Right renal cortex interstitium (tissue), 3 donors: ENCODE data around the gene NPHP3. TPM values are rescaled to one million over a fixed set of nuclear protein-coding genes. Genes with fewer than 3 reads are reported as not detected.

Source experiments
- DNase-seq, 3 donors: peaks; one replicate each; pipeline ENCODE4 v3.0.0-alpha.2; 2013; ENCODE audit warnings: low read depth in 3 of 3, low spot score in 2 of 3
- polyA plus RNA-seq, 3 donors: library from polyadenylated mRNA; unstranded; fragments of 120-200 nt; gene quantifications; one replicate each; pipeline ENCODE4 v1.2.1, GENCODE V29; 2013; ENCODE audit not compliant: insufficient read length in 3 of 3

Gene NPHP3
- polyA plus RNA-seq, 3 donors: 29.9 to 37.9 (median 36.2) TPM

- DNase-seq: no peak
These were observed 27.2 kb downstream of the NPHP3 start for GRCh38 chr3:132694991-132695390.

DNA sequence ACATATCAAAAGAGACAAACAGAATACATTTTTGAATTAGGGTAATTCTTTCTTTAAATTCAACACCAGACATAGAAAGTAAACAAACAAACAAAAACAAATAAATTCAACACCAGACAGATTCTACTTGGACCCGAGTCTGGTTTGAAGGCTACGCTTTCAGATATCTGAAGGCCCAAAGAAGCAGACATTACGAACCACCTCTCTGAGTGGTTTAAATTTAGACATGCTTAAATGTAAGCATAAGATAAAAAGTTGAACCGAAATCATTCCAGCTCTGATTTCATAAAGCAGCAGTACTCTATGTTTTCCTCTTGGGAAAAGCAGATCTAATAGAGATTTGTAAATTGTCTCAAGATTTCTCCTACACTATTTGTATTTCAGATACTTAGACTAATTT, 32.2 kb downstream of the NPHP3 start:
- DNase-seq: no peak

DNA sequence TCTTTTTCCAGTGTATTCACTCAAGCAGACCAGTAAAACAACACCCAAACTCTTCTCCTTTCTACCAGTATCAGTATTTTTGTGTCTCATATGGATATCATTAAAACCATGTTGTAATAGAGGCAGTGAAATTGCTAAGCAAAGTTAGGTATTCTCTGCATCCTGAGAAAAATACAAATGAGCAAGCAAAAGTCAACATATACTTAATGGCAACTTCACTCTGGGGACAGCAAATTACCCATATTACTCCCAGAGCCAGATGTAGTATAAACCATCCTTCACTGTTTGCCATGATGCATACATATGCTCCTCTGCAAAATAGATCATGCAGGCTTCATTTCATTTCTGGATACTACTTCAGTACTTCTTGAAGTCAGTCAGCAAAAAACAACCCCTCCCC, 40.0 kb downstream of the NPHP3 start:
- no peak for DNase-seq

DNA sequence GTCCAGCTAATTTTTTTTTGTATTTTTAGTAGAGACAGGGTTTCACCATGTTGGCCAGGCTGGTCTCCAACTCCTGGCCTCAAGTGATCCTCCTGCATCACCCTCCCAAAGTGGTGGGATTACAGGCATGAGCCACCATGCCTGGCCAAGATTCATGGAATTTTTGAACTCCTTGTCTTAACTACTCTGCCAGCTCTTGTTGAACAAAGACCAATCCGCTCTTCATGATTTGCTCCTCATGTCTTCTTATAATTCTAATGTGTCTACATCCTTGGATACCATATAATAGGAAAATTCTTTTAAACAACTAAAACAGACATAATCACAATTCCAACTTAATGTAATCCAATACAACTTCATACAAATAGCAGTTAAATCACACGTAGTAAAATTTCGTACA, 40.8 kb downstream of the NPHP3 start:
- DNase-seq: no peak

- DNase-seq: no peak
These were observed 42.3 kb downstream of the NPHP3 start for GRCh38 chr3:132679911-132680310.

- DNase-seq: no peak
These were observed 46.8 kb downstream of the NPHP3 start for GRCh38 chr3:132675408-132675807.

DNA sequence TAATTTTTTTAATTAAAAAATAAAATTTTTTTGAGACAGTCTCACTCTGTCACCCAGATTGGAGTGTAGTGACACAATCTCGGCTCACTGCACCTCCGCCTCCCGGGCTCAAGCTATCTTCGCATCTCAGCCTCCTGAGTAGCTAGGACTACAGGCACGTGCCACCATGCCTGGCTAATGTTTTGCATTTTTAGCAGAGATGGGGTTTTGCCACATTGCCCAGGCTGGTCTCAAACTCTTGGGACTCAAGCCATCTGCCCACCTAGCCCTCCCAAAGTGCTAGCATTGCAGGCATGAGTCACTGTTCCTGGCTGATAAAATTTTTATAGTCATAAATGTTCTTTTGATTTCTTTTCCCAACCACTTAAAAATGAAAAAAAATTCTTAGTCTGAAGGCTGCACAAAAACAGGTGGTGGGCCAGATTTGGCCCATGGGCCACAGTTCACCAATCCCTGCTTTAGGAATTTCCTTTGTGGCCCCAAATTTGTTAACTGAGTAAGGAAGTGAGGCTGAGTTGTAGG, 52.9 kb downstream of the NPHP3 start:
- DNase-seq: no peak

DNA sequence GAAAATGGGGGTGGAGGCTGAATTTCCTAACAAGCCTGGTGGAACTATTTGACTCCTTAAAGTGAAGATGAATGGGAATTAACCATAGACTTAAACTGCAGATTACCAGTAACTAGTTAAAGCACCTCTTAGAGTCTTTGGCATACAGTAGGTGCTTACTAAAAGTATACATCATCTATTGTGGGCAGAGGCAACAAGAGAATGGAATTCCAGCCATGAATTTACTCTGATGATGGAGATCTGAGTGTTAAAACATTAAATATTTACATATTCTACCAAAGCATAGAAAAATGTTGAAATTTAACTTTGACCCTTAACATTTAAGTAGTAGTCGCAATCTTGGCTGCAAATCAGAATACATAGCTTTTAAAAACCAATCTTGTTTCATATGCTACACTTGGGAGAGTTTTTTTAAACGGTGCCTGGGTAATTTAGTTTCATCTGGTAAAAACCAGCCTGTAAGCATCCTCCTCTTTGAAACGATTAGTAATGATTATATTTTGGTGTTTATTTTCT, 56.9 kb downstream of the NPHP3 start:
- no peak for DNase-seq

DNA sequence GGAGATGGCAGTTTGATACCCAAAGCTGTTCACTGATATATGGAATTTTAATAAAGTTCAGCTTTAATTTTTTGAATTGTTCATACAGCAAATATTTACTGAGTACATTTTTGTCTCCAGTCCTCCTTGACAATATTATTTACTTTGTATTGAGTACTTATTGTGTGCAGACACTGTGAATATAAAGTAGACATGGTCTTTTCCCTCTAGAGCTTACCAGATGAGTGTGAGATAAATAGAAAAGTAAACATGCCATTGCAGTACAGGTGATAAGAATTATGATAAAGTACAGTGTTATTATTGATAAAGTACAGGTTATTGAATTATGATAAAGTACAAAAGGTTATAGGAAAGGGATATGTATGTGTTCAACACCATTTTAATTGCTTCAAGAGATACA, 60.0 kb downstream of the NPHP3 start:
- DNase-seq: no peak

GRCh38 chr3:132661101-132661500, 61.1 kb downstream of the NPHP3 start:
- DNase-seq: no peak

- DNase-seq: peak in 1 of 3 donors; percentile 29
These were observed 61.5 kb downstream of the NPHP3 start for GRCh38 chr3:132660811-132661070.

GRCh38 chr3:132660052-132660810, 62.0 kb downstream of the NPHP3 start, which contains the start of gene UBA5:
TSS of gene UBA5 (plus strand) at chr3:132660329. CDS start at chr3:132660538, 209 bp downstream.
- peak in 2 of 3 donors; percentile 64 to 83 for DNase-seq

DNA sequence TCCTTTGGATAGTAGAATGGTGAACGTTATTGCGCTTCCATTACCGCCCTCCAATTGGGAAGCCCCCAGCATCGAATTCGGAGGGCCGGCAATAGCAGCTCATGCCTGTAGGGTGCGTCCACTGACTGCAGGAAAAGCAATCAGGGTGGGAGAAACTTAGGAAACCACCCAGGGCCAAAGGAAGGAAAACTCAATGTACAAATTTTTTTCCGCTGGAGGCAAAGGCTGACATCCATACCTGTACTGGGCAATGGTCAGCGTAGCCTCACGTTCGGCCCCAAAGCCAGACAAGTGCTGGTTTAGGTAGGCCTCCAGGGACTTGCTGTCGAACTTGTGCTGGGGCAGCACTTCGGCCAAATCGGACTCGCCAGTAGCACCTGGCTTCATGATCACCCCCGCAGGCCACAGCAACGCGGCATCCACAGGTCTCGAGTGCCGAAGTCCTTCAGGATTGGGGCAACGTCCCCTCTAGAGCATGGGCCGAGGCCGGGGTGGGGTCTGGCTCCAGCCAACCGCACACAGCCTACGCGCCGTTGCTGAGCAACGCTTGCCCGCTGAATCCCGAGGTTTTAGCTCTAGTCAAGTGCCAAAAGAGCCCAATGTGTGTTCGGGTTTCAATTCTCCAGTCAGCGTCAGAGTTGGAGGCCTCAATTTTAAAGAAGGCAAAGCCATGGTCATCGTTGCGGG, 62.7 kb downstream of the NPHP3 start, which contains the start of gene ACAD11:
Gene ACAD11, minus strand, starts transcription at position 445 of the 687 bp plus-strand sequence. Its CDS starts 58 bp downstream, at position 387.
- DNase-seq: peak; percentile 50 to 65 (median 65)

DNA sequence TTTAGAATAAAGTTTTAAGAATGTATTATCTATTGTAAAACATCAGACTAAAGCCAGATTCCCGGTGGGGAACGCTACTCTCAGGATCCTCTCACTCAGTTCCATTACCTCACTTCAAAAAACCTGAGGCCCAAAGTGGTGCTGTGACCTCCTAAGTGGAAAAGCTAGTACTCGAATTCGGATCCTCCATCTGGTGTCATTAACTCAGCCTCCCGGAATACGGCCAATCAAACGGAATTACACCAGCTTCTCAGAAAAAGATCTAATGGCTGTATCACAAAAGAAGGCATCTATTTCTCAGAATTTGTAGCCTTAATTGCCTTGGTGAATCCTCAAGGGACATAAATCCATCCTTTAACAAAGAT, 63.2 kb downstream of the NPHP3 start:
- DNase-seq: no peak

- no peak for DNase-seq
These were observed 64.1 kb downstream of the NPHP3 start for GRCh38 chr3:132657869-132658747.

- DNase-seq: no peak
These were observed 66.7 kb downstream of the NPHP3 start for GRCh38 chr3:132655471-132655870.

DNA sequence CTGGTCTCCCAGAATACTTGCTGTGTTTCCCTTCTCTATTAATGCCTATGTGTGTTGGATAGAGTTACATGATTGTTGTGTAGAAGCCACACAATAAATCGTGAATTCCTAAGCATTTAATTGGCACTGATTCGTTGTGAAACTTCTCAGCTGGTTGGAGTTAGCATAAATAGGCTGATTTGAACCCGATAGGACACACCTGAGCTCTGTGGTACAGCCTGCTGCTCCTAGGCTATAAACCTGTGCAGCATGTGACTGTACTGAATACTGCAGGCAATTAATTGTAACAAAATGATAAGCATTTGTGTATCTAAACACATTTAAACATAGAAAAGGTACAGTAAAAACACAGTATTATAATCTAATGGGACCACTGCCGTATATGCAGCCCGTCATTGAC, 67.5 kb downstream of the NPHP3 start:
- DNase-seq: no peak

GRCh38 chr3:132654190-132654589, 68.0 kb downstream of the NPHP3 start:
- no peak for DNase-seq

DNA sequence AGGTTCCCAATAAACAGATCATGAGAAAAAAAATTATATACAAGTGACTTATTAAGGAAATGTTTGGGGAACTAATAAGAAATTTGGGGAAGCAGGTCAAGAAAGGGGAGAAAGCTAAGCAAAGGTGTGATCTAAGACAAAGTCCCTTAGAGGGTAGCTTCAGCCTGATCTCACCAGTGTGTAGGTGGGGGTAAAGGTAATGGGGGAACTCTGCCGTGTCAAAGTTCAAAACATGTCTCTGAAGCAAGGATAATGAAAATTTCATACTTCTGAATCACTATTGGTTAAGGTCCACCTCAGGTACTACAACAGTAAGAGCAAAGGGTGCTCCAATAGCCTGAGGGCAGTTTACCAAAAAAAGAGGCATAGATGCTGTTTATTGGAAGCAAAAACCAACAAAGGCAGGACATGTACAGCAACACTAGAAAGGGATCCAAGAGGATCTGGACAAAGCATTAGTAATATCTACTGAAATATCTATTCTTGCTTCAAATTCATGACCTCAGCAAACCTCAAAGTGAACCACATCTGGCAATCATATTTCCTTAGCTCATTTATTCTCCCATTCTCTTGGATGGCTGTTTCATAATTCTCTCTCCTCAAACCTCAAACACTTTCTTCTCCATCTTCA, 69.5 kb downstream of the NPHP3 start:
- no peak for DNase-seq

GRCh38 chr3:132650153-132650552, 72.1 kb downstream of the NPHP3 start:
- DNase-seq: no peak
